HL-60 (cell line): ENCODE measurements around the gene MYOZ3.
A peak's percentile ranks its signal among the peaks of the same experiment; 100 is the strongest.

ENCODE experiments used
- DNase-seq, 2 experiments: peaks; one replicate each; pipeline ENCODE4 v3.0.0-alpha.2; 2010 to 2020; ENCODE audit warnings: low read depth in 1 of 2, low spot score in 1 of 2
- H3K27ac ChIP-seq: fragments of 250-450 bp; sonication (Bioruptor Pico); replicated peaks from 2 replicates; pipeline ENCODE4 v1.5.1; 2020; ENCODE audit warnings: mild to moderate bottlenecking, moderate library complexity
- H3K27me3 ChIP-seq: fragments of 250-450 bp; sonication (Bioruptor Pico); 2 replicates; pipeline ENCODE4 v1.5.1; 2021; ENCODE audit warnings: mild to moderate bottlenecking, moderate library complexity; ENCODE audit not compliant: insufficient read depth, poor library complexity, severe bottlenecking
- H3K4me3 ChIP-seq: replicated peaks from 2 replicates; pipeline ENCODE4 v1.5.1; 2011; ENCODE audit warnings: mild to moderate bottlenecking, control low read depth, low read length; ENCODE audit not compliant: insufficient read depth
- CTCF ChIP-seq: IDR thresholded peaks from one replicate; pipeline ENCODE4 v1.5.1; 2011; ENCODE audit warnings: low read length, control low read depth, inconsistent platforms; ENCODE audit not compliant: insufficient read depth
- GABPA ChIP-seq: IDR thresholded peaks from 2 replicates; pipeline ENCODE4 v1.6.1; 2012; ENCODE audit warnings: low read depth
- POLR2AphosphoS5 ChIP-seq: IDR thresholded peaks from 2 replicates; pipeline ENCODE4 v1.6.1; 2012; ENCODE audit warnings: low read depth
- SPI1 ChIP-seq: IDR thresholded peaks from 2 replicates; pipeline ENCODE4 v1.6.1; 2012; ENCODE audit warnings: low read depth, mild to moderate bottlenecking, borderline replicate concordance
- TF ChIP-seq, protein P1 (sequence below): IDR thresholded peaks from 2 replicates; pipeline ENCODE4 v1.6.1; 2012; ENCODE audit warnings: low read depth; ENCODE audit not compliant: insufficient replicate concordance

The MYOZ3 gene

DNA sequence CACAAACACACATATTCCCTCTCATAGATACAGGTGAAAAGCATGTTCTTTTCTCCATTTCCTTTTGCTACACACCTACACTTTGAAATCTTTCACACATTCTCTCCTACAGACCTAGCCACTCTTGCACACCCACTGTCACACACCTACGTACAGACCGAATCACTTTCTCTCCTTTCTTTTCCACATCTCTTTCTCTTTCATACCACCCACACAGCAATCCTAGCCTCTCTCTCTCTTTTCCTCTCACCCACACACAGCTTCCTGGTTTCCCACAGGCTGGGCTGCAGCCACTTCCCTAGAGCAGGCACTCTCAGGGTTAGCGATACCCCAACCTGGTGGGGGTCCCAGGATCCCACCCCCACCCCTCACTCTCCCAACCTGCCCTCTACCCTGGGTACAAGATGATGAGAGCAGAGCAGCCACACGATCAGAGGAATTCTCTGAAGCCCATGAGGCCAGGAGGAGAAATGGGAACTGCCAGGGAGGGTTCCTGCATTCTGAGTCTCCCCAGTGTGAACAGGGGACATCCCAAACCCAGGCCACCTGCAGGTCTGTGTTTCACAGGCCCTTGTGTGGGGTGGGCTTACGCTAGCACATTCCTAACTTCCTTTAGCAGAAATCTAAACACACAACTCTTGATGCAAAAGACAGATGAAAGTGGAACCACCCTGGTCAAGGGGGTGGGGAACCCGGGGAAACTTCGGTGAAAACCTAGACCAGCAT lies 37.7 kb upstream of the MYOZ3 start:
- no peak overlapping the region for H3K27ac ChIP-seq
- peaks cover 15% of the 10 kb centered on the region for H3K27me3 ChIP-seq
- DNase-seq: no peak
- no peak for TF ChIP-seq POLR2AphosphoS5
- no peak for TF ChIP-seq CTCF
- no peak for TF ChIP-seq SPI1
- TF ChIP-seq GABPA: no peak
- TF ChIP-seq, protein P1, sequence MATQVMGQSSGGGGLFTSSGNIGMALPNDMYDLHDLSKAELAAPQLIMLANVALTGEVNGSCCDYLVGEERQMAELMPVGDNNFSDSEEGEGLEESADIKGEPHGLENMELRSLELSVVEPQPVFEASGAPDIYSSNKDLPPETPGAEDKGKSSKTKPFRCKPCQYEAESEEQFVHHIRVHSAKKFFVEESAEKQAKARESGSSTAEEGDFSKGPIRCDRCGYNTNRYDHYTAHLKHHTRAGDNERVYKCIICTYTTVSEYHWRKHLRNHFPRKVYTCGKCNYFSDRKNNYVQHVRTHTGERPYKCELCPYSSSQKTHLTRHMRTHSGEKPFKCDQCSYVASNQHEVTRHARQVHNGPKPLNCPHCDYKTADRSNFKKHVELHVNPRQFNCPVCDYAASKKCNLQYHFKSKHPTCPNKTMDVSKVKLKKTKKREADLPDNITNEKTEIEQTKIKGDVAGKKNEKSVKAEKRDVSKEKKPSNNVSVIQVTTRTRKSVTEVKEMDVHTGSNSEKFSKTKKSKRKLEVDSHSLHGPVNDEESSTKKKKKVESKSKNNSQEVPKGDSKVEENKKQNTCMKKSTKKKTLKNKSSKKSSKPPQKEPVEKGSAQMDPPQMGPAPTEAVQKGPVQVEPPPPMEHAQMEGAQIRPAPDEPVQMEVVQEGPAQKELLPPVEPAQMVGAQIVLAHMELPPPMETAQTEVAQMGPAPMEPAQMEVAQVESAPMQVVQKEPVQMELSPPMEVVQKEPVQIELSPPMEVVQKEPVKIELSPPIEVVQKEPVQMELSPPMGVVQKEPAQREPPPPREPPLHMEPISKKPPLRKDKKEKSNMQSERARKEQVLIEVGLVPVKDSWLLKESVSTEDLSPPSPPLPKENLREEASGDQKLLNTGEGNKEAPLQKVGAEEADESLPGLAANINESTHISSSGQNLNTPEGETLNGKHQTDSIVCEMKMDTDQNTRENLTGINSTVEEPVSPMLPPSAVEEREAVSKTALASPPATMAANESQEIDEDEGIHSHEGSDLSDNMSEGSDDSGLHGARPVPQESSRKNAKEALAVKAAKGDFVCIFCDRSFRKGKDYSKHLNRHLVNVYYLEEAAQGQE: no peak
- H3K4me3 ChIP-seq: no peak overlapping the region

GRCh38 chr5:150623878-150624216 lies 37.2 kb upstream of the MYOZ3 start:
- H3K4me3 ChIP-seq: no peak overlapping the region
- no peak for DNase-seq
- no peak for TF ChIP-seq POLR2AphosphoS5
- no peak for TF ChIP-seq CTCF
- no peak for TF ChIP-seq SPI1
- no peak for TF ChIP-seq GABPA
- TF ChIP-seq, protein P1: no peak
- H3K27ac ChIP-seq: no peak overlapping the region
- H3K27me3 ChIP-seq: peaks cover 15% of the 10 kb centered on the region

- DNase-seq: no peak
- Histone ChIP-seq H3K4me3 (peak overlapping the region; percentile 32), H3K27ac (no peak overlapping the region), H3K27me3 (peaks cover 15% of the 10 kb centered on the region)
- no peak for TF ChIP-seq GABPA
- TF ChIP-seq CTCF: no peak
- no peak for TF ChIP-seq SPI1
- TF ChIP-seq, protein P1: no peak
- no peak for TF ChIP-seq POLR2AphosphoS5
These were observed 36.5 kb upstream of the MYOZ3 start for GRCh38 chr5:150624334-150625163.
